ENCODE results near the gene FAM222A. TPM values are rescaled to one million over a fixed set of nuclear protein-coding genes. Genes with fewer than 3 reads are reported as not detected.

The FAM222A gene
- polyA plus RNA-seq, 2 of the 4 experiments (the other 2 are of a cell fraction), result 0.98 to 3.2 TPM

DNA sequence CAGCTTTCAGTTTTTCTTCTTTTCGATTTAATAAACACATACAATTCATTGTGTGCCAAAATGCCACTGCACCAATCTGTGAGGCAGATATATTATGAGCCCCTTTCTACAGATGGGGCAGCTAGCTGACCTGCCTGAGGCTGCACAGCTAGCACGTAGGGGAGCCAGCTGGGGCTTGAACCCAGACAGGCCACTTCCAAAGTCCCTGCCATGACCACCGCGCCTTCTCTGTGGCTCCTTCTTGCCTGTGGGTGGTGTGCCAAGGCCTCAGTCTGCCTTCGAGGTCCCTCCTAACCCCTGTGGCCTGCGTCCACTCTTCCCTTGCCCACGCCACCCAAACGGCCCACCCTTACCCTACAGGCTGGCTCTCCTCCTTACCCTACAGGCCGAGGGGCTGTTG is 16.2 kb downstream of the FAM222A start:
- WGBS (ENCODE audit: missing lambda C conversion rate), result 69% methylated on average over 9 of the region's 9 CpGs
- FAIRE-seq (no peak), ATAC-seq (no peak), DNase-seq (ENCODE audit: low read depth in 1 of 2, low spot score in 1 of 2) (no peak)
- no peak overlapping the region for H3K27ac ChIP-seq
- no peak overlapping the region for H3K4me3 ChIP-seq
- no peaks in the 10 kb centered on the region for H3K4me1 ChIP-seq
- POLR2A ChIA-PET, result no interaction called here
- H3K9me3 ChIP-seq, result no peaks in the 10 kb centered on the region
- H3K4me2 ChIP-seq, result no peak overlapping the region
- TF ChIP-seq, protein P1, sequence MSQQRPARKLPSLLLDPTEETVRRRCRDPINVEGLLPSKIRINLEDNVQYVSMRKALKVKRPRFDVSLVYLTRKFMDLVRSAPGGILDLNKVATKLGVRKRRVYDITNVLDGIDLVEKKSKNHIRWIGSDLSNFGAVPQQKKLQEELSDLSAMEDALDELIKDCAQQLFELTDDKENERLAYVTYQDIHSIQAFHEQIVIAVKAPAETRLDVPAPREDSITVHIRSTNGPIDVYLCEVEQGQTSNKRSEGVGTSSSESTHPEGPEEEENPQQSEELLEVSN (IDR thresholded peaks at IDR 0.05; ENCODE audit: borderline replicate concordance, low read depth), result no peak
- TF ChIP-seq JUNB (IDR thresholded peaks at IDR 0.05) (no peak), ZNF302 (CRISPR knock-in tag; IDR thresholded peaks at IDR 0.05) (no peak), NPAS2 (CRISPR knock-in tag; IDR thresholded peaks at IDR 0.05; ENCODE audit: borderline replicate concordance) (no peak), CEBPB (IDR thresholded peaks at IDR 0.05) (no peak), RFX5 (IDR thresholded peaks at IDR 0.05) (no peak), MYC (IDR thresholded peaks at IDR 0.05; ENCODE audit: borderline replicate concordance, low read length) (no peak), FOXS1 (CRISPR knock-in tag; IDR thresholded peaks at IDR 0.05) (no peak), EP300 (IDR thresholded peaks at IDR 0.05) (no peak)
- TF ChIP-seq, protein P2, sequence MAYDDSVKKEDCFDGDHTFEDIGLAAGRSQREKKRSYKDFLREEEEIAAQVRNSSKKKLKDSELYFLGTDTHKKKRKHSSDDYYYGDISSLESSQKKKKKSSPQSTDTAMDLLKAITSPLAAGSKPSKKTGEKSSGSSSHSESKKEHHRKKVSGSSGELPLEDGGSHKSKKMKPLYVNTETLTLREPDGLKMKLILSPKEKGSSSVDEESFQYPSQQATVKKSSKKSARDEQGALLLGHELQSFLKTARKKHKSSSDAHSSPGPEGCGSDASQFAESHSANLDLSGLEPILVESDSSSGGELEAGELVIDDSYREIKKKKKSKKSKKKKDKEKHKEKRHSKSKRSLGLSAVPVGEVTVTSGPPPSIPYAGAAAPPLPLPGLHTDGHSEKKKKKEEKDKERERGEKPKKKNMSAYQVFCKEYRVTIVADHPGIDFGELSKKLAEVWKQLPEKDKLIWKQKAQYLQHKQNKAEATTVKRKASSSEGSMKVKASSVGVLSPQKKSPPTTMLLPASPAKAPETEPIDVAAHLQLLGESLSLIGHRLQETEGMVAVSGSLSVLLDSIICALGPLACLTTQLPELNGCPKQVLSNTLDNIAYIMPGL (CRISPR knock-in tag; IDR thresholded peaks at IDR 0.05; ENCODE audit: borderline replicate concordance), result no peak
- TF ChIP-seq, protein P3, sequence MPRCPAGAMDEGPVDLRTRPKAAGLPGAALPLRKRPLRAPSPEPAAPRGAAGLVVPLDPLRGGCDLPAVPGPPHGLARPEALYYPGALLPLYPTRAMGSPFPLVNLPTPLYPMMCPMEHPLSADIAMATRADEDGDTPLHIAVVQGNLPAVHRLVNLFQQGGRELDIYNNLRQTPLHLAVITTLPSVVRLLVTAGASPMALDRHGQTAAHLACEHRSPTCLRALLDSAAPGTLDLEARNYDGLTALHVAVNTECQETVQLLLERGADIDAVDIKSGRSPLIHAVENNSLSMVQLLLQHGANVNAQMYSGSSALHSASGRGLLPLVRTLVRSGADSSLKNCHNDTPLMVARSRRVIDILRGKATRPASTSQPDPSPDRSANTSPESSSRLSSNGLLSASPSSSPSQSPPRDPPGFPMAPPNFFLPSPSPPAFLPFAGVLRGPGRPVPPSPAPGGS (IDR thresholded peaks at IDR 0.05), result no peak
- TF ChIP-seq, protein P4, sequence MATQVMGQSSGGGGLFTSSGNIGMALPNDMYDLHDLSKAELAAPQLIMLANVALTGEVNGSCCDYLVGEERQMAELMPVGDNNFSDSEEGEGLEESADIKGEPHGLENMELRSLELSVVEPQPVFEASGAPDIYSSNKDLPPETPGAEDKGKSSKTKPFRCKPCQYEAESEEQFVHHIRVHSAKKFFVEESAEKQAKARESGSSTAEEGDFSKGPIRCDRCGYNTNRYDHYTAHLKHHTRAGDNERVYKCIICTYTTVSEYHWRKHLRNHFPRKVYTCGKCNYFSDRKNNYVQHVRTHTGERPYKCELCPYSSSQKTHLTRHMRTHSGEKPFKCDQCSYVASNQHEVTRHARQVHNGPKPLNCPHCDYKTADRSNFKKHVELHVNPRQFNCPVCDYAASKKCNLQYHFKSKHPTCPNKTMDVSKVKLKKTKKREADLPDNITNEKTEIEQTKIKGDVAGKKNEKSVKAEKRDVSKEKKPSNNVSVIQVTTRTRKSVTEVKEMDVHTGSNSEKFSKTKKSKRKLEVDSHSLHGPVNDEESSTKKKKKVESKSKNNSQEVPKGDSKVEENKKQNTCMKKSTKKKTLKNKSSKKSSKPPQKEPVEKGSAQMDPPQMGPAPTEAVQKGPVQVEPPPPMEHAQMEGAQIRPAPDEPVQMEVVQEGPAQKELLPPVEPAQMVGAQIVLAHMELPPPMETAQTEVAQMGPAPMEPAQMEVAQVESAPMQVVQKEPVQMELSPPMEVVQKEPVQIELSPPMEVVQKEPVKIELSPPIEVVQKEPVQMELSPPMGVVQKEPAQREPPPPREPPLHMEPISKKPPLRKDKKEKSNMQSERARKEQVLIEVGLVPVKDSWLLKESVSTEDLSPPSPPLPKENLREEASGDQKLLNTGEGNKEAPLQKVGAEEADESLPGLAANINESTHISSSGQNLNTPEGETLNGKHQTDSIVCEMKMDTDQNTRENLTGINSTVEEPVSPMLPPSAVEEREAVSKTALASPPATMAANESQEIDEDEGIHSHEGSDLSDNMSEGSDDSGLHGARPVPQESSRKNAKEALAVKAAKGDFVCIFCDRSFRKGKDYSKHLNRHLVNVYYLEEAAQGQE (IDR thresholded peaks at IDR 0.05), result no peak
- CTCF ChIA-PET, result interaction anchor here (1.0 to 2.7 kb wide), 6 partner anchors 10 to 212 kb away, joined by 3 to 11 read pairs (median 3); no protein-coding TSS in a partner anchor

DNA sequence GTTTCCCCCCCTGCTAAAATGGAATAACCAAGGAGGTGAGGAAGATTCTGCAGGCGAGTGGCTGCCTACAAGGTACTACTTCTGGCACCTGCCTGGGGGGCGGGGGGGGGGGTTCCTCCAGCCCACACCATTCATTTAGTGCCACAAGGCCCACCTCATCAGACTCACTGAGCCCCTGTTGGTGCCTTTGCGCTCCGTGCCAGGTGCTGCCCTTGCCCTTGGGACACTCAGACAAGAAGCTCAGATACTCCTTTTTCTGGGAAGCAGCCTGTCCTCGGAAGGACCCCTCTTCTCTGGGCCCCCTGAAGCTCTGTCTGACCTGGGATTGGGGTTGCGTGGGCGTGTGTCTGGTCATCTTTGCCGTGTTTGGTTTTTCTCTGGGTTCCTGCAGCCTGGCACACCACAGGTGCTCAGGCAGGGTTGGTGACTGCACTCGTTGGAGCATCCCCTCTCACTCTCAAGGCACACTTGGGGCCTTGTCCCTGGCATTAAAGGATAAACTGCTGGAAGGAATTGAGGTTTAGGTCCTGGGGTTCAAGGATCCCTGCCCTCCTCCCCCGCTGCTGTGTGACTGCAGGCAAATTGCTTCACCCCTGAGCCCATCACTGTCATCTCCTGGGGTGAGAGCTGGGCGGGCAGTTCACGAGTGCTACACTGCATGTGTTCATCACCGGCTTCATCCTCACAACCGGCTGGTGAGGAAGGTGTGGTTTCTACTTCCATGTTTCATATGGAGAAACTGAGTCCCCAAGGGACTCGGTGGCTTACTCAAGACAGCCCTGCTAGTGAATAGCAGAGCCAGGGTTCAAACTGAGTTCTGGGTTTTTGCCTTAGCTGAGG is 16.9 kb downstream of the FAM222A start:
- H3K4me2 ChIP-seq, result no peak overlapping the region
- WGBS (ENCODE audit: missing lambda C conversion rate), result 70% methylated on average over 12 of the region's 15 CpGs
- FAIRE-seq (no peak), DNase-seq (ENCODE audit: low read depth in 1 of 2, low spot score in 1 of 2) (no peak), ATAC-seq (no peak)
- H3K9me3 ChIP-seq, result no peaks in the 10 kb centered on the region
- CTCF ChIA-PET, result interaction anchor here (1.0 to 1.1 kb wide), 2 partner anchors 9 to 133 kb away, joined by 3 read pairs; no protein-coding TSS in a partner anchor
- H3K4me3 ChIP-seq, result no peak overlapping the region
- H3K27ac ChIP-seq, result no peak overlapping the region
- H3K4me1 ChIP-seq, result no peaks in the 10 kb centered on the region
- POLR2A ChIA-PET, result no interaction called here
- TF ChIP-seq ZNF302 (CRISPR knock-in tag; IDR thresholded peaks at IDR 0.05) (no peak), JUNB (IDR thresholded peaks at IDR 0.05) (no peak), HDAC2 (IDR thresholded peaks at IDR 0.05) (no peak), HOXB13 (CRISPR knock-in tag; IDR thresholded peaks at IDR 0.05; ENCODE audit: low read depth) (no peak), MYC (IDR thresholded peaks at IDR 0.05; ENCODE audit: borderline replicate concordance, low read length) (no peak), JUN (IDR thresholded peaks at IDR 0.05) (no peak), FOSB (CRISPR knock-in tag; IDR thresholded peaks at IDR 0.05) (no peak), FOXS1 (CRISPR knock-in tag; IDR thresholded peaks at IDR 0.05) (no peak)
- TF ChIP-seq, protein P5, sequence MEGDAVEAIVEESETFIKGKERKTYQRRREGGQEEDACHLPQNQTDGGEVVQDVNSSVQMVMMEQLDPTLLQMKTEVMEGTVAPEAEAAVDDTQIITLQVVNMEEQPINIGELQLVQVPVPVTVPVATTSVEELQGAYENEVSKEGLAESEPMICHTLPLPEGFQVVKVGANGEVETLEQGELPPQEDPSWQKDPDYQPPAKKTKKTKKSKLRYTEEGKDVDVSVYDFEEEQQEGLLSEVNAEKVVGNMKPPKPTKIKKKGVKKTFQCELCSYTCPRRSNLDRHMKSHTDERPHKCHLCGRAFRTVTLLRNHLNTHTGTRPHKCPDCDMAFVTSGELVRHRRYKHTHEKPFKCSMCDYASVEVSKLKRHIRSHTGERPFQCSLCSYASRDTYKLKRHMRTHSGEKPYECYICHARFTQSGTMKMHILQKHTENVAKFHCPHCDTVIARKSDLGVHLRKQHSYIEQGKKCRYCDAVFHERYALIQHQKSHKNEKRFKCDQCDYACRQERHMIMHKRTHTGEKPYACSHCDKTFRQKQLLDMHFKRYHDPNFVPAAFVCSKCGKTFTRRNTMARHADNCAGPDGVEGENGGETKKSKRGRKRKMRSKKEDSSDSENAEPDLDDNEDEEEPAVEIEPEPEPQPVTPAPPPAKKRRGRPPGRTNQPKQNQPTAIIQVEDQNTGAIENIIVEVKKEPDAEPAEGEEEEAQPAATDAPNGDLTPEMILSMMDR (IDR thresholded peaks at IDR 0.05), result no peak
- TF ChIP-seq, protein P6, sequence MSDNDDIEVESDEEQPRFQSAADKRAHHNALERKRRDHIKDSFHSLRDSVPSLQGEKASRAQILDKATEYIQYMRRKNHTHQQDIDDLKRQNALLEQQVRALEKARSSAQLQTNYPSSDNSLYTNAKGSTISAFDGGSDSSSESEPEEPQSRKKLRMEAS (IDR thresholded peaks at IDR 0.05), result no peak
- TF ChIP-seq, protein P4 (IDR thresholded peaks at IDR 0.05), result no peak
- TF ChIP-seq, protein P3 (IDR thresholded peaks at IDR 0.05), result no peak

All from A549 (cell line).